ENCODE results near the gene LYZL6. TPM values are rescaled to one million over a fixed set of nuclear protein-coding genes. Genes with fewer than 3 reads are reported as not detected.

LYZL6 gene
- total RNA-seq, 2 donors from 2014 or later = not detected

DNA sequence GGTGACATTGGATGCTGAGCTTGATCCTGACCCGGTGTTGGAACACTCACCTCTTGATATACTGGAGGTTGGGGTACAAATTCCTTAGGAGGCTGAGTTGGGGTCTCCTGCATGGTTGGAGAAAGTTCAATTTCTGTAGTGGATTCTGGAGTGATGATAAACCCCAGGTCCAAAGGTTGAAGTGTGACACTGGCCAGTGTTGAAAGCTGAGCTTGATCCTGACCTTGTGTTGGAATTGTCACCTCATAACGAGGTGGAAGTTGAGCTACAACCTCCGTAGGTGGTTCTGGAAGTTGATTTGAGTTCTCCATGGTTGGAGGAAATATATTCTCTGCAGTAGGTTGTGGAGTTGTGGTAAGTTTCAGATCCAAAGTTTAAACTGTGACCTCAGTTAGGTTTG lies 34.1 kb downstream of the LYZL6 start:
- H3K36me3 ChIP-seq (ENCODE audit: control insufficient read depth, insufficient read depth, low read length) = no peaks in the 10 kb centered on the region
- no peak overlapping the region for H3K4me3 Mint-ChIP-seq
- no peak overlapping the region for H3K9ac ChIP-seq (ENCODE audit: extremely low read depth, low read length, poor library complexity, severe bottlenecking)
- no peak overlapping the region for H3K27ac Mint-ChIP-seq
- H3K27me3 ChIP-seq (ENCODE audit: control insufficient read depth, insufficient read depth, low read length, poor library complexity, severe bottlenecking) = peaks cover 8% of the 10 kb centered on the region
- TF ChIP-seq, protein P1, sequence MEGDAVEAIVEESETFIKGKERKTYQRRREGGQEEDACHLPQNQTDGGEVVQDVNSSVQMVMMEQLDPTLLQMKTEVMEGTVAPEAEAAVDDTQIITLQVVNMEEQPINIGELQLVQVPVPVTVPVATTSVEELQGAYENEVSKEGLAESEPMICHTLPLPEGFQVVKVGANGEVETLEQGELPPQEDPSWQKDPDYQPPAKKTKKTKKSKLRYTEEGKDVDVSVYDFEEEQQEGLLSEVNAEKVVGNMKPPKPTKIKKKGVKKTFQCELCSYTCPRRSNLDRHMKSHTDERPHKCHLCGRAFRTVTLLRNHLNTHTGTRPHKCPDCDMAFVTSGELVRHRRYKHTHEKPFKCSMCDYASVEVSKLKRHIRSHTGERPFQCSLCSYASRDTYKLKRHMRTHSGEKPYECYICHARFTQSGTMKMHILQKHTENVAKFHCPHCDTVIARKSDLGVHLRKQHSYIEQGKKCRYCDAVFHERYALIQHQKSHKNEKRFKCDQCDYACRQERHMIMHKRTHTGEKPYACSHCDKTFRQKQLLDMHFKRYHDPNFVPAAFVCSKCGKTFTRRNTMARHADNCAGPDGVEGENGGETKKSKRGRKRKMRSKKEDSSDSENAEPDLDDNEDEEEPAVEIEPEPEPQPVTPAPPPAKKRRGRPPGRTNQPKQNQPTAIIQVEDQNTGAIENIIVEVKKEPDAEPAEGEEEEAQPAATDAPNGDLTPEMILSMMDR (conservative IDR thresholded peaks at IDR 0.05) = no peak
- no peak overlapping the region for H3K27ac ChIP-seq (ENCODE audit: low read depth, low read length)
- no peaks in the 10 kb centered on the region for H3K4me1 ChIP-seq (ENCODE audit: control insufficient read depth, insufficient read depth, low read length)
- no peaks in the 10 kb centered on the region for H3K4me1 Mint-ChIP-seq
- H3K4me3 ChIP-seq (ENCODE audit: low read length) = no peak overlapping the region
- DNase-seq = no peak
- peaks cover 21% of the 10 kb centered on the region for H3K27me3 Mint-ChIP-seq (ENCODE audit: insufficient read depth)
- no peaks in the 10 kb centered on the region for H3K9me3 Mint-ChIP-seq
- no peaks in the 10 kb centered on the region for H3K36me3 Mint-ChIP-seq (ENCODE audit: low read depth)
- no peaks in the 10 kb centered on the region for H3K9me3 ChIP-seq (ENCODE audit: control insufficient read depth, low read length)
- WGBS, 2 experiments (ENCODE audit: insufficient coverage in 1 of 2, insufficient read length in 1 of 2) = 90 to 96% methylated on average over 3 of the region's 3 CpGs

DNA sequence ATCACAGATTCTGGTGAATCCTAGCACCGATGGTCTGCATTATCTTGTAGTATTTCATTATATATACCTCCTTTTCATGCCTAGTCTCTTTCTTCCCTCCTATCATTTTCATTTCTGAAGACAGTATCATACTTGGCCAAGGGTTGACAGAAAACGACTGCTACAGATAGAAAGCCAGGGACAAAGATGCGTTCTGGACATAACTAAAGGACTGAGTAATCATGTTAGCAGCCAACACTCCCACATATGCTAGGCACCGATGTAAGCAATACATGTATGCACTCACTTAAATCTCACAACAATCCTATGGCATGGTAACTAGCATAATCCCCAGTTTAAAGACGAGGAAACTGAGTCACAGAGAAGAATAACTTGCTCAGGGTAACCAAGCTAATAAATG lies 35.8 kb downstream of the LYZL6 start:
- H3K27me3 Mint-ChIP-seq (ENCODE audit: insufficient read depth) = peaks cover 21% of the 10 kb centered on the region
- Histone ChIP-seq H3K36me3 (ENCODE audit: control insufficient read depth, insufficient read depth, low read length) (no peaks in the 10 kb centered on the region), H3K9me3 (ENCODE audit: control insufficient read depth, low read length) (no peaks in the 10 kb centered on the region), H3K4me1 (ENCODE audit: control insufficient read depth, insufficient read depth, low read length) (no peaks in the 10 kb centered on the region), H3K27me3 (ENCODE audit: control insufficient read depth, insufficient read depth, low read length, poor library complexity, severe bottlenecking) (peaks cover 5% of the 10 kb centered on the region), H3K9ac (ENCODE audit: extremely low read depth, low read length, poor library complexity, severe bottlenecking) (no peak overlapping the region), H3K27ac (ENCODE audit: low read depth, low read length) (no peak overlapping the region), H3K4me3 (ENCODE audit: low read length) (no peak overlapping the region)
- no peaks in the 10 kb centered on the region for H3K9me3 Mint-ChIP-seq
- 86 to 87% methylated on average over 4 to 5 of the region's 5 CpGs for WGBS, 2 experiments (ENCODE audit: insufficient coverage in 1 of 2, insufficient read length in 1 of 2)
- DNase-seq = no peak
- no peak overlapping the region for H3K27ac Mint-ChIP-seq
- H3K4me3 Mint-ChIP-seq = no peak overlapping the region
- no peaks in the 10 kb centered on the region for H3K4me1 Mint-ChIP-seq
- no peaks in the 10 kb centered on the region for H3K36me3 Mint-ChIP-seq (ENCODE audit: low read depth)
- TF ChIP-seq, protein P1 (conservative IDR thresholded peaks at IDR 0.05) = no peak

DNA sequence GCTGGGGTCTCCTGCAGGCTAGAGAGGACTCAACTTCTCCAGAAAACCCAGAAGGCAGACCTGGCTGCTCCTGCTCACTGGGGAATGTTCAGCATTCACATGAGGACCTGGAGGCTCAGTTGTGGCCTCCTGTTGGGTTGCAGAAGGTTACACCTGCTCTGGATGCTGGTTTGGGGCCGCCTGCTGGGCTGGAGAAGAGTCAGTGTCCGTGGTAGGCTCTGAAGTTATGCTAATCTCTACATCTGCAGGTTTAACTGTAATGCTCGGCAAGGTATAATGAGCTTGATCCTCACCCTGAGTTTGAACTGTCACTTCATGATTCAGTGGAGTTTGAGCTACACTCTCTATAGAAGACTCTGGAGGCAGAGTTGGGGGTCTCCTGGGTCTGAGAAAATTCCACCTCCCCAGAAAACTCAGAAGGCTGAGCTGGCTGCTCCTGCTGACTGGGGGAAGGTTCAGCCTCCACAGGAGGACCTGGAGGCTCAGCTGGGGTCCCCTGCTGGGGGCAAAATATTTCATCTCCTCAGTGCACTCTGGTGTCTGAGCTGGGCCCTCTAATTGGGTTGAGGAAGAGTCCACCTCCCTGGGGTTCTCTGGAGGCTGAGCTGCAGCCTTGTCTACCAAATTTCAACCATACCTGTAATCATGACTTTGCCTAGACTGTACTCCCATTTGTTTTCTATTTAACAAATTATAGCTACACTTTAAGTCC lies 36.4 kb downstream of the LYZL6 start:
- Histone ChIP-seq H3K9me3 (ENCODE audit: control insufficient read depth, low read length) (no peaks in the 10 kb centered on the region), H3K27me3 (ENCODE audit: control insufficient read depth, insufficient read depth, low read length, poor library complexity, severe bottlenecking) (no peaks in the 10 kb centered on the region), H3K9ac (ENCODE audit: extremely low read depth, low read length, poor library complexity, severe bottlenecking) (no peak overlapping the region), H3K4me1 (ENCODE audit: control insufficient read depth, insufficient read depth, low read length) (no peaks in the 10 kb centered on the region), H3K36me3 (ENCODE audit: control insufficient read depth, insufficient read depth, low read length) (no peaks in the 10 kb centered on the region), H3K4me3 (ENCODE audit: low read length) (no peak overlapping the region), H3K27ac (ENCODE audit: low read depth, low read length) (no peak overlapping the region)
- H3K4me1 Mint-ChIP-seq = no peaks in the 10 kb centered on the region
- no peak for DNase-seq
- H3K4me3 Mint-ChIP-seq = no peak overlapping the region
- peaks cover 21% of the 10 kb centered on the region for H3K27me3 Mint-ChIP-seq (ENCODE audit: insufficient read depth)
- 75 to 95% methylated on average over 3 of the region's 3 CpGs for WGBS, 2 experiments (ENCODE audit: insufficient coverage in 1 of 2, insufficient read length in 1 of 2)
- H3K27ac Mint-ChIP-seq = no peak overlapping the region
- H3K9me3 Mint-ChIP-seq = no peaks in the 10 kb centered on the region
- H3K36me3 Mint-ChIP-seq (ENCODE audit: low read depth) = no peaks in the 10 kb centered on the region
- TF ChIP-seq, protein P1 (conservative IDR thresholded peaks at IDR 0.05) = no peak

All from endodermal cell (in vitro differentiated cells).